HG03060 (cell line): Measurements from ENCODE around the gene POLR2C.
A peak's percentile ranks its signal among the peaks of the same experiment; 100 is the strongest.
"Not testable (repeated sequence)": the region's sequence is repeated elsewhere in the genome, so short reads cannot be mapped to it uniquely, and the experiment has no call there.

Source experiments
- ATAC-seq: cut with Tn5 transposase; IDR thresholded peaks from one replicate; pipeline ENCODE4 v1.9.1; 2021; ENCODE audit warnings: low read depth, moderate number of reproducible peaks; ENCODE audit not compliant: unreplicated experiment

The POLR2C gene

GRCh38 chr16:57462209-57462977 lies at the start of gene POLR2C:
TSS of gene POLR2C (plus strand) at chr16:57462679. CDS start at chr16:57462725, 46 bp downstream.
- ATAC-seq, result peak; percentile 70

DNA sequence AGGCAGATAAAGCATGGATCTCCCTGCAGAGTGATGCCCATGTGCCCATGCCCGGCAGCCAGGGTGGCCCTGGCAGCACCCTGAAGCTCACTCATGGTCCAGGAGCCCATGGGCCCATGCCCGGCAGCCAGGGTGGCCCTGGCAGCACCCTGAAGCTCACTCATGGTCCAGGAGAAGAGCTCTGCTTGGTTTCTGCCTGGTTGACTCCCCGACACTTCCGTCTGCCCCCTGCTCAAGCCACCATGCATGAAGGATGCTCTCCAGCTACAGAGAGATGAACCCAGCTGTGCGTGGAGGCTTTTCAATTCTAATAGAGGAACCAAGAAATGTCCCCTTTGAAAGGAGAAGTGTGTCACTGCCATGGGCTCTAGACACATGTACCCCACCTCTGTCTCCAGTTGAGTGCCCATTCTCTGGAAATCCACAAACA lies 49.2 kb upstream of the POLR2C start:
- ATAC-seq, result peak; percentile 66

GRCh38 chr16:57413733-57414132 lies 48.7 kb upstream of the POLR2C start:
- ATAC-seq, result no peak

- ATAC-seq, result no peak
These were observed 46.4 kb upstream of the POLR2C start for GRCh38 chr16:57416084-57416483.

DNA sequence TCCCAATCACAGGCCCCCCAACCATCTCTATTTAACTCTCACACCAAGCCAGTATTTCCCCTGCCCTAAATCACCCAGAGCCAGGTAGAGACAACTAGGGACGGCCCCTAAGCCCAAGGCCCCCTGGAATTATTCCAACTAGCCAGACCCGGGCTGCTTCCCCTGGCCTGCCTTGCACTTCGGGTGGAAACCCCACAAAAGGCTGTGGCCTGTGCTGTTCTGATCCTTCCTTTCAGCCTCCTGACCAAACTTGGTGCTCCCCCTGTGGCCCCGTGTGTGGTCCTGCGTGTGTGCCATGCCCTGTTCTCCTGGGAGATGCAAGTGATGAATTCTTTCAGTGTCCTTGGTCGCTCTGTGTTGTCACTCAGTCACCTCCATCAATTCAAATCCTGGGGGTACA lies 43.0 kb upstream of the POLR2C start:
- no peak for ATAC-seq

GRCh38 chr16:57422026-57422944 lies 40.2 kb upstream of the POLR2C start:
- no peak for ATAC-seq

GRCh38 chr16:57423152-57423551 lies 39.3 kb upstream of the POLR2C start:
- ATAC-seq, result no peak

DNA sequence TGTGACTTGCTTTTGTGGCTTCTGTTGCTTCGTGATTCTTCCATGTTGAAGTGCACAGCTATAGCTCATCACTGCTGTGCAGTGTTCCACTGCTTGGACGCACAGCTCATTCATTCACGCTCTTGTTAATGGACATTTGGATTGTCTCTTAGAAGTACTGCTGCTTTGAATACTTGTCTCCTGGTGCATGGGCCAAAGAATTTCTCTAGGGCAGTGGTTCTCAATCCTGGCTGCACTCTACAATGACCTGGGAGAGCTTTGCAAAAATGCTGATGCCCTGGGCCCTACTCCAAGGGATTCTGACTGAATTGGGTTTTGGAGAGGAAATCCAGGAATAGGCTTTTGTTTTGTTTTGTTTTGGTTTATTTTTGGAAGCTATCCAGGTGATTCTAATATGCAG lies 37.9 kb upstream of the POLR2C start:
- ATAC-seq, result no peak

DNA sequence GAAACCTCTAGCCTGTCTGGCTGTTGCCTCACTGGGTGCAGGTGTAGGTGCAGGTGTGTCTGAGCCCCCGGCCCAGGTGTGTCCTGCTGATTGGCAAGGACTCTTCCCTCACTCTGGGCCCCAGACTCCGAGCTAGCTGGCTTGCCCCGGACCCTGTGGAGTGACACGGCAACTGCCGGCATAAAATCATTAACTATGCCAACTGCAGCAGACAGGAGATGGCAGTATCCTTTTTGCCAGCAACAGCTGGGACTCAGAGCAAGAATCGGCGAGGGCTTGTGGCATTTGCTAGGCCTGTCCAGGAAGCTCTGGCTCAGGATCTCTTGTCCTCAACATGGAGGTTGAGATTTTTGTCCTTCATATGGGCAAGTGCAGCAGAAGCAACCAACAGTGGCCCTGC lies 36.1 kb upstream of the POLR2C start:
- no peak for ATAC-seq

DNA sequence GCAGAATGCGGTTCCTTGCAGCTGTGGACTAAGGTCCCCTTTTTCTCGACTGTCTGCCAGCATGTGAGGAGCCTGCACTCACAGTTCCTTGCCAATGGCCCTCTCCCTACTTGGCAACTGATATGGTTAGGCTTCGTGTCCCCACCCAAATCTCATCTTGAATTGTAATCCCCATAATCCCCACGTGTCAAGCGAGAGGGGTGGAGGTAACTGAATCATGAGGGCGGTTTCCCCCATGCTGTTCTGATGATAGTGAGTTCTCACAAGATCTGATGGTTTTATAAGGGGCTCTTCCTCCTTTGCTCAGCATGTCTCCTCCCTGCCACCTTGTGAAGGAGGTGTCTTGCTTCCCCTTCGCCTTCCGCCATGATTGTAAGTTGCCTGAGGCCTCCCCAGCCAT lies 35.2 kb upstream of the POLR2C start:
- ATAC-seq, result no peak

GRCh38 chr16:57427824-57428223 lies 34.7 kb upstream of the POLR2C start:
- no peak for ATAC-seq

DNA sequence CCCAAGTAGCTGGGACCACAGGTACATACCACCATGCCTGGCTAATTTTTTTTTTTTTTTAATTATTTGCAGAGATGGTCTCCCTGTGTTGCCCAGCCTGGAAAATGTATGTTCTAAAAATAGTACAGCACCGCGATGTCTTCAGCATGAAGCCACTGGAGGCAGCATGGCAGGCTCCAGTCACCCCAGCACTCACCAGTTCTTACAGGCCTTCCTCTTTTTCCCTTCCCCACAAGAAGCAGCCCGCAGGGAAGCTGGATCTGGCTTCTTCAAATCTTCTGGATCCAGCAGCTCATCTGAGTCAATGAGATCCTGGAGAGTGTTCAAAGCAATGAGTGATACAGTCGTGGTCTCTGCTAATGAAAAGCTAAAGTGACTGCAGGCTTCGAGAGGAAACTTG lies 31.5 kb upstream of the POLR2C start:
- ATAC-seq, result no peak

- ATAC-seq, result no peak
These were observed 30.0 kb upstream of the POLR2C start for GRCh38 chr16:57432505-57432904.

- no peak for ATAC-seq
These were observed 29.5 kb upstream of the POLR2C start for GRCh38 chr16:57432989-57433388.

DNA sequence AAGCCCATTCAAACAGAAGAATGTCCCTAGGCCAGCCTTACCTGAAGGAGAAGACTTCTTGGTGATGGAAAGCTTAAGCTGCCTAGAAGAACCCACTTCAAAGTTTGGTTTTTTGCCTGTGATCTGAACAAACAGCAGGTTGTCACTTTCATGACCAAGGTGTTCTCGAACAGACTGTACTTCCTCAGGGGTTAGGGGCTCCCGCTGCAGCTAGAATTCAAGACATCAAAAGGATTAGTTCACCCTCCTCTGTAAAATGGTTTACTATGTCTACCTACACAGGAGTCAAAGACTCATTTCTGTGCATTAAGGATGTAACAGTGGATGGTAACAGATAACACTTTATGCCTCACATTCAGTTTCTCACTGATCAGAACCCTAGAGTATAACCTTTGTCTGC lies 28.5 kb upstream of the POLR2C start:
- ATAC-seq, result no peak

DNA sequence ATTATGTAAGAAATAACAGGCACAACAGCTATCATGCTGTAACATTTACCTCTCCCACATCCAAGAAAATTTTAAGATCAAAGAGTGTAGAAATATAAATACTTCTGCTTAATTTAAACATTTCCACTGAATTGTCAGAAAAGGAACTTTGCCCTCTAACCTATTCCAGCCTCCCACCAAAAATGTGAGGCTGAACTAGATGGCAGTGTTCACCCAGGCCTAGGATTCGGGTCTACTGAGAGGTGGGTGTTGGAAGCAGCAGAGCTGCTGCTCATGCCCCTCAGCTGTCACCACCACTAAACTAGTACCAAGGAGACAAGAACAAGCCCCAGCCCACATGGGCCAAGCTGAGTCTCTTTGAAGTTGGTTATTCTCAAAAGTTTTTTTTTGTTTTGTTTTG lies 26.6 kb upstream of the POLR2C start:
- no peak for ATAC-seq

GRCh38 chr16:57439947-57440346 lies 22.5 kb upstream of the POLR2C start:
- ATAC-seq, result not testable (repeated sequence)

DNA sequence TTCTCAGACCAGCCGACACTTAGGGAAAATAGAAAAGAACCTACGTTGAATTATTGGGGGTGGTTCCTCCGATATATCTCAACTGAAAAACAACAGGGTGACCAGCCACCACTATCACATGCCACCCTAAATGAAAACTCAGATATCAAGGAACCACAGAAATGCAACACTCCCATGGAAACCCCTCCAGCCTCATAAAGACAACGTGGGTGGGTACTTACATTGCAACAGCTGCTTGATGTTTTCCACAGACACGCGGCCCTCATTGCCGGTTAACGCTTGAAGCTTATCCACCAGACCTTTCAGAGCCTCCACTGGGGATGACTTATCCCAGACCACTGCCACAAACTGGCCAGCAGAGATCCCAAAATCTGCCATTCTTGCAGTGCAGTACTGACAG lies 21.9 kb upstream of the POLR2C start:
- ATAC-seq, result not testable (repeated sequence)

DNA sequence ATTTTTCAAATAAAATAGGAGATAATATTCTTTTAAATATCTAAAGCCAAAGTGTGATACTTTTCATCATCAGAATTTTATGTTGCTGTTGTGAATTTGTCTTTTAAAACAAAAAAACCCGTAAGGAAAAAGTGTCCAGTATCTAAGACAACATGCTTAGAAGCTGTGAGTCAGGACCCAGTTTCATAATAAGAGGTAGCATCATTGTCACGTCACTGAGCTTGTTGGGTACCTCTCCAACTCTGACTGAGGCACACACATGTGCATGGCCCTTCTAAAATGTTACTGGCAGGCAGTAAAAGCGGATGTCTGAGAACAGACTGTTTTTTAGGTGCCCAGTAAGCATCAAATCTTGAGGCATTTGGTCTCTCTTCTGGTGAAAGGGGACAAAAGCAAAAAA lies 17.8 kb upstream of the POLR2C start:
- no peak for ATAC-seq

GRCh38 chr16:57445510-57445909 lies 17.0 kb upstream of the POLR2C start:
- no peak for ATAC-seq

GRCh38 chr16:57446531-57447185 lies 15.8 kb upstream of the POLR2C start:
- peak; percentile 22 for ATAC-seq
